ENCODE results near the gene RPTOR.
A peak's percentile ranks its signal among the peaks of the same experiment; 100 is the strongest.

Gene RPTOR

GRCh38 chr17:80660527-80661198, 116.0 kb downstream of the RPTOR start:
- Mint-ChIP-seq H3K27me3 (no peaks in the 10 kb centered on the region), H3K4me3 (no peak overlapping the region), H3K27ac (peak overlapping the region; percentile 34), H3K36me3 (peaks cover 17% of the 10 kb centered on the region), H3K9me3 (peaks cover 5% of the 10 kb centered on the region), H3K4me1 (peaks cover 70% of the 10 kb centered on the region)
- ATAC-seq = no peak

GRCh38 chr17:80662557-80662956, 117.9 kb downstream of the RPTOR start:
- no peak overlapping the region for H3K27ac Mint-ChIP-seq
- peaks cover 5% of the 10 kb centered on the region for H3K9me3 Mint-ChIP-seq

DNA sequence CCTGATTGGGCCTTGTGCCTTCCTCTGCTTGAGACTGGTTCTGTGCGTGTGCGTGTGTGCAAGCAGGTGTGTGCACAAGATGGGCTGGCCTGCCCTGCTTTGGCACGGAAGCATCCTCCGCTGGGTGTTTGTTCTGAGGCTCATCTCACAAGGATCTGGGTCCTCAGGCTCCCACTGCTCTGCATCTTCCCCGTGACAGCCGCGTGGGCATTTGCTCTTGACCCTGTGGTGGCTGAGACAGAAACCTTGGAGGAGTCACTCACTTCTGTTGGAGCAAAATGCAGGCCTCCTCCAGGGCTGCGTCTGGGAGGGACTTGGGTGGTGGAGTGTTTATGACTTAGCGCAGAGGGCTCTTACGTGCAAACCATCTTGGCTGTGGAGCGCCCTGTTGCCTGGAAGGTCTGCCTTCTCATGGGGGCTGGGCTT, 119.2 kb downstream of the RPTOR start:
- Mint-ChIP-seq H3K27me3 (no peaks in the 10 kb centered on the region), H3K9me3 (no peaks in the 10 kb centered on the region), H3K4me1 (peaks cover 66% of the 10 kb centered on the region), H3K4me3 (no peak overlapping the region), H3K36me3 (peaks cover 18% of the 10 kb centered on the region), H3K27ac (peak overlapping the region; percentile 79)
- ATAC-seq = no peak

More at GRCh38 chr17:80662557-80662956, 117.9 kb downstream of the RPTOR start:
- peaks cover 63% of the 10 kb centered on the region for H3K4me1 Mint-ChIP-seq
- no peaks in the 10 kb centered on the region for H3K27me3 Mint-ChIP-seq
- H3K4me3 Mint-ChIP-seq = no peak overlapping the region
- no peak for ATAC-seq
- peaks cover 24% of the 10 kb centered on the region for H3K36me3 Mint-ChIP-seq

- Mint-ChIP-seq H3K27ac (peak overlapping the region; percentile 79), H3K9me3 (no peaks in the 10 kb centered on the region), H3K36me3 (peaks cover 15% of the 10 kb centered on the region), H3K4me1 (peaks cover 65% of the 10 kb centered on the region), H3K27me3 (no peaks in the 10 kb centered on the region), H3K4me3 (no peak overlapping the region)
- no peak for ATAC-seq
These were observed 119.7 kb downstream of the RPTOR start for GRCh38 chr17:80664217-80664790.

DNA sequence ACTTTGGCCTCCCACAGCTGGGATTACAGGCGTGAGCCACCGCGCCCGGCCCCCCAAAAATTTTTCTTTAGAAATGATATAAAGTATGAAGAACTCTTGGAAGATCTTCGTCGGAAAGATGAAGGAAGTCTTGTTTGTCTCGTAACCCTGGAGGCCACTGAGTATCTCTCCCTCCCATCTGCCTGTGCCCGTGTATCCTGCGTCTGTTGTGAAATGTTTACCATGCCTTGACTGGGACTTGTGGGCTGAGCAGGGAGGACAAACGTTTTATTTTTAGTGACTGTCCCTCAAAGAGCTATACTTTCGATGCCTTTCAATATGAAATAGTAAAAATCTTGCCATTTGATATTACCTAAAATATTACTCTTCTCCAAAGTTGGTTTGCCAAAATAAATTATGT, 121.2 kb downstream of the RPTOR start:
- no peaks in the 10 kb centered on the region for H3K9me3 Mint-ChIP-seq
- peaks cover 29% of the 10 kb centered on the region for H3K36me3 Mint-ChIP-seq
- no peaks in the 10 kb centered on the region for H3K27me3 Mint-ChIP-seq
- H3K27ac Mint-ChIP-seq = peak overlapping the region; percentile 79
- H3K4me3 Mint-ChIP-seq = no peak overlapping the region
- no peak for ATAC-seq
- peaks cover 76% of the 10 kb centered on the region for H3K4me1 Mint-ChIP-seq

DNA sequence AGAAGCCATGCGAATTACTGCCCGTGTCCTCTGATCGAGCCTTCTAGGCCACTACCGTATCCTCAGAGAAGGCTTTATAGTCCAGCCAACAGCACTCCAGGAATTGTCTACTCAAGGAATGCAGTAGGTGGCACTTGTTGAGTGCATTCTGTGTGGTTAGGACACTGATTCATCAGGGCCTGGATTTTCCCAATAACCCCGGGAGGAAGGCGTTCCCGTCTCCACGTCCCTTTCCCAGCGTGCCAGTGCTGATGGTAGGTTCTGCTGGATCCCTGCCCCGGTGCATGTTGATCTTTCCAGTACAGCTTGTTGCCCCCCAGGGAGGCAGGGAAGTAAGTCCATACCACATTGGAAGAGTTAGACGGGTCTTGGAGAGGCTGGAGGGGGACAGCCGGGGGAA, 122.2 kb downstream of the RPTOR start:
- no peak overlapping the region for H3K27ac Mint-ChIP-seq
- no peaks in the 10 kb centered on the region for H3K9me3 Mint-ChIP-seq
- peaks cover 79% of the 10 kb centered on the region for H3K4me1 Mint-ChIP-seq
- H3K36me3 Mint-ChIP-seq = peaks cover 39% of the 10 kb centered on the region
- H3K4me3 Mint-ChIP-seq = no peak overlapping the region
- H3K27me3 Mint-ChIP-seq = no peaks in the 10 kb centered on the region
- ATAC-seq = no peak

GRCh38 chr17:80667462-80668277, 123.0 kb downstream of the RPTOR start:
- peaks cover 40% of the 10 kb centered on the region for H3K36me3 Mint-ChIP-seq
- H3K9me3 Mint-ChIP-seq = no peaks in the 10 kb centered on the region
- no peaks in the 10 kb centered on the region for H3K27me3 Mint-ChIP-seq
- H3K27ac Mint-ChIP-seq = no peak overlapping the region
- no peak for ATAC-seq
- H3K4me1 Mint-ChIP-seq = peaks cover 72% of the 10 kb centered on the region
- H3K4me3 Mint-ChIP-seq = no peak overlapping the region

DNA sequence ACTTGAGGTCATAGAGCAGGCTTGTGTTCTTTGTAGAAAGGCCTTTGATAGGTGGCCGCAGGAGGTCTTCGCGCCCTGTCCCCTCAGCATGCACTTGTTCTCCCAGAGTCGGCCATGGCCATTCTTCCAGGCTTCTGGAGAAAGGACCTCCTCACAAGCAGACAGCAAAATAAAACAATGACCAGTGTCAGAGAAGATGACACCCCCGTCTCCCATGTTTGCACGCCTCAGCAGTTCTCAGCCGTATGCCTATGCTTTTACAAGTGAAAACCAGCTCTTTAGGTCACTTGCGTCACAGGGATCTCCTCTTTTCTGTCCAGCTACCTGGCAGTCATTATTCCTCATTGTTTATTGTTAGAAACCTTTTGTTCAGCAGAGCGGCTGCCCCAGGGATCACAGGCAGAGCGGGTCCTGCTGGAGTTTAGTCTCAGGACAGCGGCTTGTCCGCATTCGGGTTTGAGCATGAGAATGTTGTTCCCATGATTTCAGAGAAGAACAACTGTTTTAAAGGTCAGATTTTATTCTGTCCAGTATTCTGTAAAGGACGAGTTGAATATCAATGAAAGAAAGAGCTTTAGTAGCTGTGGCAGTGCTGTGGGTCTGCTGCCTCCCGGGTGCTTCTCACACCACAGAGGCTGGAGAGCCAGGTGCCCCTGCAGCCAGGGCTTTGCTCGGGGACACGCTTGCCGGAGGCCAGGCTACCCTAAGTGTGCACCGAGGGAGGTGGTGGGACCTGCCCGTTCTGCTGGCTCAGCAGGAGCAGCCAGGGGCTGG, 123.9 kb downstream of the RPTOR start:
- Mint-ChIP-seq H3K27me3 (no peaks in the 10 kb centered on the region), H3K36me3 (peaks cover 40% of the 10 kb centered on the region), H3K4me1 (peaks cover 72% of the 10 kb centered on the region), H3K27ac (no peak overlapping the region), H3K9me3 (no peaks in the 10 kb centered on the region), H3K4me3 (no peak overlapping the region)
- no peak for ATAC-seq

GRCh38 chr17:80671039-80671824, 126.6 kb downstream of the RPTOR start:
- H3K9me3 Mint-ChIP-seq = no peaks in the 10 kb centered on the region
- H3K4me3 Mint-ChIP-seq = no peak overlapping the region
- H3K27ac Mint-ChIP-seq = peak overlapping the region; percentile 33
- H3K4me1 Mint-ChIP-seq = peaks cover 57% of the 10 kb centered on the region
- no peak for ATAC-seq
- peaks cover 38% of the 10 kb centered on the region for H3K36me3 Mint-ChIP-seq
- no peaks in the 10 kb centered on the region for H3K27me3 Mint-ChIP-seq

GRCh38 chr17:80671825-80672110, 127.1 kb downstream of the RPTOR start:
- ATAC-seq = no peak
- Mint-ChIP-seq H3K9me3 (no peaks in the 10 kb centered on the region), H3K4me3 (no peak overlapping the region), H3K27ac (no peak overlapping the region), H3K27me3 (no peaks in the 10 kb centered on the region), H3K36me3 (peaks cover 36% of the 10 kb centered on the region), H3K4me1 (peaks cover 57% of the 10 kb centered on the region)

DNA sequence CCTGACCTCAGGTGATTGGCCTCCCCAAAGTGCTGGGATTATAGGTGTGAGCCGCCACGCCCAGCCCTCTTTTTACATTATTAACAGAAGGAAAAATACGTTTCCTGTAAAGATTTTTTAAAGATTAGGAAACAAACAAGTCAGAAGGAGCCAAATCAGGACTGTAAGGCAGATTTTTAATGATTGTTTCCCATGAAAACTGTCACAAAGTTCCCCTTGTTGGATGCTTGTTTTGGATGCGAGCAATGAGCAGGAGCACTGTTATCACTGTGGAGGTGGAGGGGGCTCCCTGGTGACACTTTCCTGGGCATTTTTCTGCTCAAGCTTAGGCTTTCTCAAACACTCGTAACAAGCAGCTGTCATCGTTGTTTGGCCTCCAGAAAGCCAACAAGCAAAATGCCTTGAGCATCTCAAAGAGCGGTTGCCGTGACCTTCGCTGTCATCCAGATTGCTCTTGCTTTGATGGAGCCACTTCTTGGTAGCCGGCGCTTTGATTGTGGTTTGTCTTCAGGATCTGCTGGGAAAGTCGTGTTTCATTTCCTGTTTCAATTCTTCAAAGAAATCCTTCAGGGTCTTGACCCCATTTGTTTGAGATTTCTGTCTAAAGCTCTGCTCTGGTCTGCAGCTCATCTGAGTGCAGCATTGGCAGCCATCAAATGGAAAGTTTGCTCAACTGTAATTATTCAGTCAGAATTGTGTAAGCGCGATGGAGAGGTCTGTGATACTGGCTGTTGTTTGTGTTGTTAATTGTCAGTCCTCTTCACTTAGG, 128.7 kb downstream of the RPTOR start:
- no peaks in the 10 kb centered on the region for H3K27me3 Mint-ChIP-seq
- no peak for ATAC-seq
- no peak overlapping the region for H3K27ac Mint-ChIP-seq
- peaks cover 52% of the 10 kb centered on the region for H3K4me1 Mint-ChIP-seq
- no peaks in the 10 kb centered on the region for H3K9me3 Mint-ChIP-seq
- no peak overlapping the region for H3K4me3 Mint-ChIP-seq
- peaks cover 28% of the 10 kb centered on the region for H3K36me3 Mint-ChIP-seq

- H3K4me3 Mint-ChIP-seq = no peak overlapping the region
- H3K4me1 Mint-ChIP-seq = peaks cover 54% of the 10 kb centered on the region
These were observed 130.9 kb downstream of the RPTOR start for GRCh38 chr17:80675438-80676095.

GRCh38 chr17:80676096-80676466, 131.4 kb downstream of the RPTOR start:
- Mint-ChIP-seq H3K4me3 (no peak overlapping the region), H3K9me3 (no peaks in the 10 kb centered on the region), H3K27me3 (no peaks in the 10 kb centered on the region), H3K36me3 (peaks cover 8% of the 10 kb centered on the region), H3K4me1 (peaks cover 49% of the 10 kb centered on the region), H3K27ac (peak overlapping the region; percentile 9)
- no peak for ATAC-seq

More at GRCh38 chr17:80675438-80676095, 130.9 kb downstream of the RPTOR start:
- Mint-ChIP-seq H3K27me3 (no peaks in the 10 kb centered on the region), H3K9me3 (no peaks in the 10 kb centered on the region), H3K27ac (peak overlapping the region; percentile 9), H3K36me3 (peaks cover 13% of the 10 kb centered on the region)
- ATAC-seq = no peak

DNA sequence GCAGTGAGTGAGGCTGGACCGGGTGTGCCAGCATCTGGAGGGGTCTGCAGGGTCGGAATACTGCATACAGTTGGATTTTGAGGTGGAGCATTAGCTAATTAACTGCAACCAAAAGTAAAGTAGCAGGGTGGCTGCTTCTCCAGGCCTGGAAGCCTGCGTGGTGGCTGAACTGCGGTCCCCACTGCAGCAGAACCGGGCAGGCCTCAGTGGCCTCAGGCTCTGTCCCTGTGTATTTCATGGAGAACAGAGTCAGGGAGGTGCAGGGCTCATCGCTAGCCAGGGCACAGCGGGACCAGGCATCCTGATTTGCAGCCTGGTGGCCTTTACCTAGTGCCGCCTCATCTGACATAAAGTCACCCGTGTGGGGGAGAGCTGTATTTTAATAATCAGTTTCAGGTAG, 131.9 kb downstream of the RPTOR start:
- H3K36me3 Mint-ChIP-seq = peaks cover 4% of the 10 kb centered on the region
- no peak overlapping the region for H3K4me3 Mint-ChIP-seq
- ATAC-seq = no peak
- no peak overlapping the region for H3K27ac Mint-ChIP-seq
- no peaks in the 10 kb centered on the region for H3K27me3 Mint-ChIP-seq
- no peaks in the 10 kb centered on the region for H3K9me3 Mint-ChIP-seq
- H3K4me1 Mint-ChIP-seq = peaks cover 47% of the 10 kb centered on the region

Measured in stimulated activated memory B cell treated with anti-CD40 and anti-IgM and Interleukin-4, amounts not matched to agents 10 μg/mL and 1 μg/mL and 100 μg/mL, for 72 hours (primary cell).